A549 (cell line): ENCODE results near the gene POLD1. TPM values are rescaled to one million over a fixed set of nuclear protein-coding genes. Genes with fewer than 3 reads are reported as not detected.

Experiments
- ATAC-seq, 2 experiments: fragments of 200-7000 bp in 1 of 2; fragments of >200 bp in 1 of 2; cut with Nextera tagmentation in 1 of 2; cut with Tn5 transposase in 1 of 2; 3 replicates each; pipeline versions ENCODE4 v1.8.0 to v1.9.1; 2018 to 2020; ENCODE audit warnings: mild to moderate bottlenecking in 1 of 2, moderate library complexity in 1 of 2
- CTCF ChIA-PET: fragments of 300-600 bp; sonication (Branson Sonifier 250); formaldehyde crosslinking; extraction: SDS; loops from one replicate; lab custom pipeline; 2021; ENCODE audit warnings: antibody characterized with exemption, inconsistent platforms; lab: Yijun Ruan, JAX
- POLR2A ChIA-PET: fragments of 350-600 bp; formaldehyde crosslinking; extraction: SDS; loops from one replicate; lab custom pipeline; 2021; ENCODE audit warnings: antibody characterized with exemption, inconsistent platforms; lab: Yijun Ruan, JAX
- DNase-seq, 2 experiments: peaks; one replicate each; pipeline versions ENCODE4 v3.0.0 to v3.0.0-alpha.2; 2011 to 2016; ENCODE audit warnings: low read depth in 1 of 2, low spot score in 1 of 2
- FAIRE-seq: peaks from 2 replicates; lab custom pipeline; 2011; peaks lifted over from hg19 to GRCh38; lab: Jason Lieb, UNC
- H3K27ac ChIP-seq, 2 experiments: fragments of >200 bp; sonication (Bioruptor Twin); formaldehyde crosslinking; 3 replicates each; pipeline ENCODE4 v1.5.1; 2016 to 2017
- H3K4me1 ChIP-seq: fragments of >200 bp; sonication (Bioruptor Twin); formaldehyde crosslinking; 3 replicates; pipeline ENCODE4 v1.6.1; 2016
- H3K4me2 ChIP-seq: fragments of >200 bp; sonication (Bioruptor Twin); formaldehyde crosslinking; 3 replicates; pipeline ENCODE4 v1.6.1; 2016
- H3K4me3 ChIP-seq: fragments of >200 bp; sonication (Bioruptor Twin); formaldehyde crosslinking; 3 replicates; pipeline ENCODE4 v1.5.1; 2016
- H3K9me3 ChIP-seq: fragments of >200 bp; sonication (Bioruptor Twin); formaldehyde crosslinking; 3 replicates; pipeline ENCODE4 v1.6.1; 2016
- ATOH8 ChIP-seq: fragments of 250-450 bp; sonication (Bioruptor Pico); IDR thresholded peaks from 2 replicates; pipeline ENCODE4 v1.5.0; 2020; ENCODE audit warnings: low read depth, mild to moderate bottlenecking, moderate library complexity
- BCL3 ChIP-seq: fragments of >200 bp; sonication (Bioruptor Twin); formaldehyde crosslinking; IDR thresholded peaks from 3 replicates; pipeline ENCODE4 v1.6.1; 2016
- BHLHE40 ChIP-seq: IDR thresholded peaks from 2 replicates; pipeline ENCODE4 v1.6.1; 2012; ENCODE audit warnings: low read depth, low read length, inconsistent platforms
- CBX8 ChIP-seq: fragments of 200-600 bp; sonication (generic); IDR thresholded peaks from 2 replicates; pipeline ENCODE4 v1.6.1; 2016
- CHD2 ChIP-seq: fragments of 150-350 bp; IDR thresholded peaks from 2 replicates; pipeline ENCODE4 v1.6.1; 2014; ENCODE audit warnings: low read length; ENCODE audit not compliant: partially characterized antibody
- CHD4 ChIP-seq: fragments of 200-600 bp; sonication (generic); IDR thresholded peaks from 2 replicates; pipeline ENCODE4 v1.6.1; 2016; ENCODE audit warnings: antibody characterized with exemption, mild to moderate bottlenecking, borderline replicate concordance
- EP300 ChIP-seq, 2 experiments: fragments of >200 bp; sonication (Bioruptor Twin); formaldehyde crosslinking; IDR thresholded peaks; 2 replicates in 1 of 2; 3 replicates in 1 of 2; pipeline ENCODE4 v1.6.1; 2016 to 2017
- ESRRA ChIP-seq: fragments of 150-350 bp; IDR thresholded peaks from 2 replicates; pipeline ENCODE4 v1.6.1; 2014; ENCODE audit warnings: mild to moderate bottlenecking, low read length, borderline replicate concordance
- FOXS1 ChIP-seq: fragments of 250-450 bp; sonication (Bioruptor Pico); IDR thresholded peaks from 2 replicates; pipeline ENCODE4 v1.5.0; 2020; ENCODE audit warnings: mild to moderate bottlenecking, moderate library complexity
- GATA3 ChIP-seq: IDR thresholded peaks from 2 replicates; pipeline ENCODE4 v1.6.1; 2012; ENCODE audit warnings: borderline replicate concordance
- HES2 ChIP-seq: fragments of >200 bp; sonication (Bioruptor Twin); formaldehyde crosslinking; IDR thresholded peaks from 2 replicates; pipeline ENCODE4 v1.6.1; 2016
- HMGXB4 ChIP-seq: fragments of 250-450 bp; sonication (Bioruptor Pico); IDR thresholded peaks from 2 replicates; pipeline ENCODE4 v1.5.0; 2021; ENCODE audit warnings: mild to moderate bottlenecking, moderate library complexity, borderline replicate concordance
- HOXA7 ChIP-seq: fragments of 250-450 bp; sonication (Bioruptor Pico); IDR thresholded peaks from 2 replicates; pipeline ENCODE4 v1.5.0; 2020; ENCODE audit warnings: mild to moderate bottlenecking, moderate library complexity
- HOXB13 ChIP-seq: fragments of 250-450 bp; sonication (Bioruptor Pico); IDR thresholded peaks from 2 replicates; pipeline ENCODE4 v1.5.0; 2020; ENCODE audit warnings: low read depth, mild to moderate bottlenecking, moderate library complexity
- JUN ChIP-seq, 2 experiments: fragments of >200 bp; sonication (Bioruptor Twin); formaldehyde crosslinking; IDR thresholded peaks; 2 replicates in 1 of 2; 3 replicates in 1 of 2; pipeline ENCODE4 v1.6.1; 2016 to 2017
- JUNB ChIP-seq: fragments of >200 bp; sonication (Bioruptor Twin); formaldehyde crosslinking; IDR thresholded peaks from 2 replicates; pipeline ENCODE4 v1.6.1; 2016
- KDM1A ChIP-seq: fragments of 200-600 bp; sonication (generic); IDR thresholded peaks from 2 replicates; pipeline ENCODE4 v1.6.1; 2016; ENCODE audit warnings: low read depth, mild to moderate bottlenecking
- MAFK ChIP-seq: fragments of 450-650 bp; IDR thresholded peaks from 2 replicates; pipeline ENCODE4 v1.6.1; 2014; ENCODE audit not compliant: partially characterized antibody
- MAX ChIP-seq: IDR thresholded peaks from 2 replicates; pipeline ENCODE4 v1.6.1; 2012
- MAZ ChIP-seq: fragments of 150-350 bp; IDR thresholded peaks from 2 replicates; pipeline ENCODE4 v1.6.1; 2014; ENCODE audit warnings: antibody characterized with exemption, low read depth, low read length, borderline replicate concordance
- MYC ChIP-seq: IDR thresholded peaks from 2 replicates; pipeline ENCODE4 v1.6.1; 2012; ENCODE audit warnings: mild to moderate bottlenecking, inconsistent platforms, low read length, improper control_type of control experiment, borderline replicate concordance
- NPAS2 ChIP-seq: fragments of 250-450 bp; sonication (Bioruptor Pico); IDR thresholded peaks from 2 replicates; pipeline ENCODE4 v1.8.0; 2022; ENCODE audit warnings: mild to moderate bottlenecking, moderate library complexity, borderline replicate concordance
- PHF8 ChIP-seq: fragments of 200-600 bp; sonication (generic); IDR thresholded peaks from 2 replicates; pipeline ENCODE4 v1.6.1; 2016; ENCODE audit warnings: low read depth, mild to moderate bottlenecking, antibody characterized with exemption, moderate library complexity, borderline replicate concordance
- POLR2AphosphoS2 ChIP-seq: conservative IDR thresholded peaks from 2 replicates; pipeline ENCODE4 v1.6.1; 2012; ENCODE audit warnings: low read length, improper control_type of control experiment, inconsistent platforms
- RAD21 ChIP-seq, 2 experiments: fragments of >200 bp in 1 of 2; sonication (Bioruptor Twin) in 1 of 2; formaldehyde crosslinking in 1 of 2; IDR thresholded peaks in 1 of 2; conservative IDR thresholded peaks in 1 of 2; 2 replicates in 1 of 2; 3 replicates in 1 of 2; pipeline ENCODE4 v1.6.1; 2012 to 2018; ENCODE audit warnings: inconsistent platforms in 1 of 2
- RFX5 ChIP-seq: fragments of 450-650 bp; IDR thresholded peaks from 2 replicates; pipeline ENCODE4 v1.7.1; 2014; ENCODE audit warnings: antibody characterized with exemption, mild to moderate bottlenecking, moderate library complexity
- RNF2 ChIP-seq: fragments of 200-600 bp; sonication (generic); IDR thresholded peaks from 2 replicates; pipeline ENCODE4 v1.6.1; 2016; ENCODE audit warnings: low read depth, mild to moderate bottlenecking, antibody characterized with exemption, moderate library complexity, borderline replicate concordance
- SREBF2 ChIP-seq: fragments of 450-650 bp; IDR thresholded peaks from 2 replicates; pipeline ENCODE4 v1.6.1; 2014; ENCODE audit warnings: mild to moderate bottlenecking, moderate library complexity
- USF2 ChIP-seq: fragments of 450-650 bp; IDR thresholded peaks from 2 replicates; pipeline ENCODE4 v1.6.1; 2014; ENCODE audit warnings: antibody characterized with exemption
- ZFP36 ChIP-seq: fragments of 450-650 bp; IDR thresholded peaks from 2 replicates; pipeline ENCODE4 v1.6.1; 2014; ENCODE audit warnings: borderline replicate concordance; ENCODE audit not compliant: partially characterized antibody
- WGBS: methylation state at CpG from one replicate; pipeline ENCODE4 v1.1.6; 2017; ENCODE audit errors: missing lambda C conversion rate; 5-methylcytosine and 5-hydroxymethylcytosine counted together
- polyA plus RNA-seq, 4 experiments: library from polyadenylated mRNA; depleted of rRNA in 3 of 4; stranded (reverse); fragments of >200 nt; fragmentation: RNase III in 1 of 4; extraction: RNeasy Plus Mini Kit Qiagen cat#74134 plus additional on column Dnase treatment in 1 of 4; gene quantifications; 2 replicates in 3 of 4; 3 replicates in 1 of 4; pipeline ENCODE4 v1.2.3, GENCODE V29; 2011 to 2017

The POLD1 gene
- polyA plus RNA-seq, 2 of the 4 experiments (the other 2 are of a cell fraction) = 26.1 to 88.8 TPM

- peak overlapping the region; percentile 67; the same call in 2 of the 3 replicates for H3K4me3 ChIP-seq
- ChIA-PET CTCF (interaction anchor here (0.9 to 3.5 kb wide), 4 partner anchors 16 to 74 kb away, joined by 3 to 19 read pairs (median 3); no protein-coding TSS in a partner anchor), POLR2A (no interaction called here)
- no peaks in the 10 kb centered on the region for H3K9me3 ChIP-seq
- ATAC-seq = no peak
- no peak for TF ChIP-seq KDM1A
- no peak for TF ChIP-seq CHD2
- no peak for TF ChIP-seq CBX8
- no peak for TF ChIP-seq BCL3
- no peak for TF ChIP-seq ZFP36
- TF ChIP-seq ESRRA = no peak
- no peak for TF ChIP-seq HOXB13
- TF ChIP-seq CHD4 = no peak
- no peak for TF ChIP-seq BHLHE40
- TF ChIP-seq POLR2AphosphoS2 = no peak
- TF ChIP-seq HOXA7 (CRISPR knock-in tag) = no peak
- TF ChIP-seq SREBF2 = no peak
- no peak for TF ChIP-seq JUNB
- TF ChIP-seq RFX5 = no peak
- no peak for TF ChIP-seq RAD21 (conservative IDR thresholded peaks at IDR 0.05 in 1 of 2, IDR thresholded peaks at IDR 0.05 in 1 of 2)
- TF ChIP-seq ATOH8 (CRISPR knock-in tag) = no peak
- TF ChIP-seq RNF2 = no peak
- no peak for TF ChIP-seq GATA3
- TF ChIP-seq MYC = no peak
- no peak for TF ChIP-seq EP300 (IDR thresholded peaks at IDR 0.05)
- DNase-seq = no peak
- 44% methylated on average over 13 of the region's 13 CpGs for whole genome bisulfite sequencing
- FAIRE-seq = no peak
- peaks cover 11% of the 10 kb centered on the region for H3K4me1 ChIP-seq
- no peak overlapping the region; a peak in 1 of 6 replicates for H3K27ac ChIP-seq
- H3K4me2 ChIP-seq = peak overlapping the region; percentile 96
Observed at GRCh38 chr19:50430888-50431342, 46.8 kb downstream of the POLD1 start.

GRCh38 chr19:50431343-50432220 lies 47.4 kb downstream of the POLD1 start:
- CTCF ChIA-PET = interaction anchor here (0.9 to 3.5 kb wide), 6 partner anchors 16 to 74 kb away, joined by 3 to 19 read pairs (median 4); no protein-coding TSS in a partner anchor
- Histone ChIP-seq H3K4me1 (peaks cover 11% of the 10 kb centered on the region), H3K27ac (peak overlapping the region; percentile 65 to 88), H3K4me2 (peak overlapping the region; percentile 96), H3K4me3 (peak overlapping the region; percentile 67), H3K9me3 (no peaks in the 10 kb centered on the region)
- FAIRE-seq (no peak), DNase-seq (peak; percentile 72 to 90), ATAC-seq (peak; percentile 83 to 95)
- POLR2A ChIA-PET = no interaction called here
- 8% methylated on average over 33 of the region's 54 CpGs for WGBS
- 0 out of 5 replicates have a peak, but pooled peaks of 1 of the 2 experiments have one; percentile 17 for TF ChIP-seq JUN (IDR thresholded peaks at IDR 0.05)
- no peak for TF ChIP-seq NPAS2 (CRISPR knock-in tag)
- TF ChIP-seq HES2 = no peak
- TF ChIP-seq MAX = 0 out of 2 replicates have a peak, but pooled peaks have one; percentile 17
- TF ChIP-seq FOXS1 (CRISPR knock-in tag) = no peak
- no peak for TF ChIP-seq MAZ
- TF ChIP-seq HMGXB4 (CRISPR knock-in tag) = no peak
- peak; percentile 100 for TF ChIP-seq RFX5
- no peak for TF ChIP-seq MAFK
- TF ChIP-seq PHF8 = peak; percentile 32; the same call in 1 of the 2 replicates
- TF ChIP-seq USF2 = 0 out of 2 replicates have a peak, but pooled peaks have one; percentile 12
- 0 out of 2 replicates have a peak, but pooled peaks have one; percentile 39 for TF ChIP-seq RNF2
- TF ChIP-seq KDM1A = no peak
- peak; percentile 80 for TF ChIP-seq CHD2
